Activated naive CD4-positive, alpha-beta T cell treated with anti-CD3 and anti-CD28 coated beads, Interleukin-2, amount 10 ng/mL, durations not matched to agents 7 days and 5 days (primary cell): Measurements from ENCODE around the gene AIMP1.
A peak's percentile ranks its signal among the peaks of the same experiment; 100 is the strongest.
"Not testable (repeated sequence)": the region's sequence is repeated elsewhere in the genome, so short reads cannot be mapped to it uniquely, and the experiment has no call there.

Source experiments
- CTCF ChIA-PET: fragments of 350-600 bp; sonication (Branson Sonifier 250); formaldehyde crosslinking; loops from one replicate; lab custom pipeline; 2021; ENCODE audit warnings: antibody characterized with exemption; lab: Charles Lee
- DNase-seq: peaks from one replicate; pipeline ENCODE4 v3.0.0-alpha.2; 2020
- H3K27ac Mint-ChIP-seq: one replicate; pipeline ENCODE4 v1.8.0; 2021; ENCODE audit warnings: mild to moderate bottlenecking, moderate library complexity, mixed read lengths
- H3K27me3 Mint-ChIP-seq: one replicate; pipeline ENCODE4 v1.8.0; 2021; ENCODE audit warnings: mild to moderate bottlenecking, mixed read lengths
- H3K36me3 Mint-ChIP-seq: one replicate; pipeline ENCODE4 v1.8.0; 2021; ENCODE audit warnings: mixed read lengths
- H3K4me1 Mint-ChIP-seq: one replicate; pipeline ENCODE4 v1.8.0; 2021; ENCODE audit warnings: mixed read lengths
- H3K4me3 Mint-ChIP-seq: one replicate; pipeline ENCODE4 v1.8.0; 2021; ENCODE audit warnings: mild to moderate bottlenecking, moderate library complexity, mixed read lengths
- H3K9me3 Mint-ChIP-seq: one replicate; pipeline ENCODE4 v1.8.0; 2021; ENCODE audit warnings: mixed read lengths

AIMP1 gene

GRCh38 chr4:106321168-106321567 lies 4.8 kb downstream of the AIMP1 start:
- H3K4me3 Mint-ChIP-seq, H3K27ac Mint-ChIP-seq, CTCF ChIA-PET: not testable (repeated sequence)

GRCh38 chr4:106321814-106322213 lies 5.5 kb downstream of the AIMP1 start:
- H3K4me3 Mint-ChIP-seq, H3K9me3 Mint-ChIP-seq, CTCF ChIA-PET, DNase-seq, H3K27ac Mint-ChIP-seq, H3K27me3 Mint-ChIP-seq: not testable (repeated sequence)
- H3K4me1 Mint-ChIP-seq: peaks cover 17% of the 10 kb centered on the region
- H3K36me3 Mint-ChIP-seq: peaks cover 20% of the 10 kb centered on the region

More at GRCh38 chr4:106321168-106321567, 4.8 kb downstream of the AIMP1 start:
- H3K4me1 Mint-ChIP-seq: peaks cover 17% of the 10 kb centered on the region
- peaks cover 18% of the 10 kb centered on the region for H3K36me3 Mint-ChIP-seq
- not testable (repeated sequence) for H3K27me3 Mint-ChIP-seq, H3K9me3 Mint-ChIP-seq, DNase-seq

GRCh38 chr4:106323119-106323518 lies 6.8 kb downstream of the AIMP1 start:
- H3K36me3 Mint-ChIP-seq: peaks cover 28% of the 10 kb centered on the region
- CTCF ChIA-PET: no interaction called here
- no peaks in the 10 kb centered on the region for H3K27me3 Mint-ChIP-seq
- no peaks in the 10 kb centered on the region for H3K9me3 Mint-ChIP-seq
- DNase-seq: no peak
- H3K4me1 Mint-ChIP-seq: peaks cover 17% of the 10 kb centered on the region
- no peak overlapping the region for H3K27ac Mint-ChIP-seq
- H3K4me3 Mint-ChIP-seq: no peak overlapping the region

GRCh38 chr4:106325800-106326199 lies 9.4 kb downstream of the AIMP1 start:
- Mint-ChIP-seq H3K36me3 (peaks cover 29% of the 10 kb centered on the region), H3K9me3 (no peaks in the 10 kb centered on the region)
- DNase-seq: no peak

GRCh38 chr4:106329041-106329618 lies 12.8 kb downstream of the AIMP1 start:
- DNase-seq: no peak
- no peak overlapping the region for H3K27ac Mint-ChIP-seq
- no peaks in the 10 kb centered on the region for H3K27me3 Mint-ChIP-seq
- CTCF ChIA-PET: interaction anchor here (0.7 to 1.3 kb wide), 4 partner anchors 9 to 26 kb away, joined by 3 to 5 read pairs (median 4); partner anchors contain the start of genes AIMP1 and TBCK
- H3K36me3 Mint-ChIP-seq: peaks cover 41% of the 10 kb centered on the region
- no peaks in the 10 kb centered on the region for H3K9me3 Mint-ChIP-seq
- H3K4me1 Mint-ChIP-seq: peaks cover 3% of the 10 kb centered on the region
- no peak overlapping the region for H3K4me3 Mint-ChIP-seq

More at GRCh38 chr4:106325800-106326199, 9.4 kb downstream of the AIMP1 start:
- Mint-ChIP-seq H3K4me1 (peaks cover 10% of the 10 kb centered on the region), H3K27ac (no peak overlapping the region), H3K4me3 (no peak overlapping the region), H3K27me3 (no peaks in the 10 kb centered on the region)
- CTCF ChIA-PET: no interaction called here

GRCh38 chr4:106333186-106333585 lies 16.8 kb downstream of the AIMP1 start:
- peaks cover 7% of the 10 kb centered on the region for H3K9me3 Mint-ChIP-seq
- peak overlapping the region; percentile 14 for H3K27ac Mint-ChIP-seq
- CTCF ChIA-PET: no interaction called here
- H3K4me1 Mint-ChIP-seq: peaks cover 3% of the 10 kb centered on the region
- no peaks in the 10 kb centered on the region for H3K27me3 Mint-ChIP-seq
- H3K4me3 Mint-ChIP-seq: no peak overlapping the region
- DNase-seq: no peak
- peaks cover 57% of the 10 kb centered on the region for H3K36me3 Mint-ChIP-seq

- Mint-ChIP-seq H3K4me3 (no peak overlapping the region), H3K27me3 (no peaks in the 10 kb centered on the region), H3K9me3 (peaks cover 7% of the 10 kb centered on the region), H3K4me1 (no peaks in the 10 kb centered on the region), H3K27ac (peak overlapping the region; percentile 9), H3K36me3 (peaks cover 66% of the 10 kb centered on the region)
- CTCF ChIA-PET: no interaction called here
- no peak for DNase-seq
These were observed 18.6 kb downstream of the AIMP1 start for GRCh38 chr4:106334741-106335470.

- H3K36me3 Mint-ChIP-seq: peaks cover 71% of the 10 kb centered on the region
- no peaks in the 10 kb centered on the region for H3K27me3 Mint-ChIP-seq
- peaks cover 6% of the 10 kb centered on the region for H3K4me1 Mint-ChIP-seq
- CTCF ChIA-PET: no interaction called here
- H3K9me3 Mint-ChIP-seq: peaks cover 7% of the 10 kb centered on the region
- H3K27ac Mint-ChIP-seq: no peak overlapping the region
- no peak for DNase-seq
- no peak overlapping the region for H3K4me3 Mint-ChIP-seq
These were observed 20.3 kb downstream of the AIMP1 start for GRCh38 chr4:106336618-106337017.

- H3K4me3 Mint-ChIP-seq: no peak overlapping the region
- no peaks in the 10 kb centered on the region for H3K27me3 Mint-ChIP-seq
- CTCF ChIA-PET: no interaction called here
- no peak for DNase-seq
- H3K9me3 Mint-ChIP-seq: peaks cover 7% of the 10 kb centered on the region
- H3K4me1 Mint-ChIP-seq: peaks cover 6% of the 10 kb centered on the region
- no peak overlapping the region for H3K27ac Mint-ChIP-seq
- H3K36me3 Mint-ChIP-seq: peaks cover 71% of the 10 kb centered on the region
These were observed 21.6 kb downstream of the AIMP1 start for GRCh38 chr4:106337916-106338315.

GRCh38 chr4:106338671-106339070 lies 22.3 kb downstream of the AIMP1 start:
- peaks cover 70% of the 10 kb centered on the region for H3K36me3 Mint-ChIP-seq
- H3K27me3 Mint-ChIP-seq: no peaks in the 10 kb centered on the region
- H3K27ac Mint-ChIP-seq: no peak overlapping the region
- H3K9me3 Mint-ChIP-seq: peaks cover 7% of the 10 kb centered on the region
- no peak for DNase-seq
- H3K4me1 Mint-ChIP-seq: peaks cover 6% of the 10 kb centered on the region
- CTCF ChIA-PET: interaction anchor here (1.1 kb wide), 1 partner anchor 10 kb away, joined by 4 read pairs; no protein-coding TSS in a partner anchor
- no peak overlapping the region for H3K4me3 Mint-ChIP-seq

- CTCF ChIA-PET: interaction anchor here (1.1 kb wide), 1 partner anchor 11 kb away, joined by 4 read pairs; no protein-coding TSS in a partner anchor
- H3K4me1 Mint-ChIP-seq: peaks cover 6% of the 10 kb centered on the region
These were observed 23.1 kb downstream of the AIMP1 start for GRCh38 chr4:106339431-106339830.

GRCh38 chr4:106340774-106341173 lies 24.4 kb downstream of the AIMP1 start:
- H3K27ac Mint-ChIP-seq: no peak overlapping the region
- CTCF ChIA-PET: no interaction called here
- H3K4me1 Mint-ChIP-seq: peaks cover 6% of the 10 kb centered on the region

More at GRCh38 chr4:106339431-106339830, 23.1 kb downstream of the AIMP1 start:
- peaks cover 68% of the 10 kb centered on the region for H3K36me3 Mint-ChIP-seq
- DNase-seq: no peak
- H3K27ac Mint-ChIP-seq: no peak overlapping the region
- no peaks in the 10 kb centered on the region for H3K27me3 Mint-ChIP-seq
- no peak overlapping the region for H3K4me3 Mint-ChIP-seq
- peaks cover 7% of the 10 kb centered on the region for H3K9me3 Mint-ChIP-seq

GRCh38 chr4:106343865-106344646 lies 27.7 kb downstream of the AIMP1 start:
- no peak overlapping the region for H3K27ac Mint-ChIP-seq
- CTCF ChIA-PET: no interaction called here
- no peaks in the 10 kb centered on the region for H3K9me3 Mint-ChIP-seq
- no peaks in the 10 kb centered on the region for H3K27me3 Mint-ChIP-seq
- H3K4me3 Mint-ChIP-seq: no peak overlapping the region
- peaks cover 50% of the 10 kb centered on the region for H3K36me3 Mint-ChIP-seq
- peaks cover 6% of the 10 kb centered on the region for H3K4me1 Mint-ChIP-seq
- DNase-seq: no peak

More at GRCh38 chr4:106340774-106341173, 24.4 kb downstream of the AIMP1 start:
- Mint-ChIP-seq H3K36me3 (peaks cover 67% of the 10 kb centered on the region), H3K4me3 (no peak overlapping the region), H3K27me3 (no peaks in the 10 kb centered on the region), H3K9me3 (peaks cover 7% of the 10 kb centered on the region)
- DNase-seq: no peak

GRCh38 chr4:106344647-106344970 lies 28.3 kb downstream of the AIMP1 start:
- Mint-ChIP-seq H3K9me3 (no peaks in the 10 kb centered on the region), H3K27ac (no peak overlapping the region), H3K36me3 (peaks cover 46% of the 10 kb centered on the region), H3K27me3 (no peaks in the 10 kb centered on the region), H3K4me3 (no peak overlapping the region), H3K4me1 (peaks cover 6% of the 10 kb centered on the region)
- CTCF ChIA-PET: no interaction called here
- no peak for DNase-seq
